Adipose tissue (tissue), 3 donors: ENCODE results near the gene SH3BGR. TPM values are rescaled to one million over a fixed set of nuclear protein-coding genes. Genes with fewer than 3 reads are reported as not detected.

Experiments
- H3K27ac ChIP-seq: one replicate; pipeline ENCODE4 v1.5.1; 2013; ENCODE audit warnings: low read depth, low read length
- WGBS, 3 donors: extraction: QIAGEN DNeasy Blood & Tissue Kit; methylation state at CpG; one replicate each; pipeline ENCODE4 v1.1.7; 2013; 5-methylcytosine and 5-hydroxymethylcytosine counted together
- polyA plus RNA-seq, 3 donors: library from polyadenylated mRNA; stranded (reverse); fragments of 200-250 nt; gene quantifications; one replicate each; pipeline ENCODE4 v1.2.3, GENCODE V29; 2013
- donor health status: healthy with polysubstance abuse.
- donor health status: Bipolar disorder and iron deficiency.
- donor health status: healthy.

SH3BGR gene
- polyA plus RNA-seq, 3 donors, result 2.5 to 4.4 (median 3.5) TPM

- no peak overlapping the region for H3K27ac ChIP-seq
- WGBS, 3 donors, result 96% methylated on average over 4 of the region's 4 CpGs
Observed at GRCh38 chr21:39453571-39454179, 1.9 kb downstream of the SH3BGR start.

- WGBS, 3 donors, result 69 to 75% (median 69%) methylated on average over 6 of the region's 6 CpGs
- no peak overlapping the region for H3K27ac ChIP-seq
Observed at GRCh38 chr21:39454949-39455668, 3.3 kb downstream of the SH3BGR start.

GRCh38 chr21:39456665-39457064 lies 4.9 kb downstream of the SH3BGR start:
- H3K27ac ChIP-seq, result no peak overlapping the region
- 77 to 94% (median 91%) methylated on average over 3 of the region's 3 CpGs for WGBS, 3 donors

- 65 to 92% (median 71%) methylated on average over 3 of the region's 3 CpGs for whole genome bisulfite sequencing, 3 donors
- no peak overlapping the region for H3K27ac ChIP-seq
Observed at GRCh38 chr21:39461419-39461818, 9.6 kb downstream of the SH3BGR start.

GRCh38 chr21:39463308-39463707 lies 11.5 kb downstream of the SH3BGR start:
- WGBS, 3 donors, result 77 to 87% (median 77%) methylated on average over 3 of the region's 3 CpGs
- no peak overlapping the region for H3K27ac ChIP-seq

- H3K27ac ChIP-seq, result no peak overlapping the region
Observed at GRCh38 chr21:39466584-39466983, 14.8 kb downstream of the SH3BGR start.

- WGBS, 3 donors, result 88% methylated on average over 3 of the region's 3 CpGs
Observed at GRCh38 chr21:39467746-39468145, 16.0 kb downstream of the SH3BGR start.

GRCh38 chr21:39468559-39468958 lies 16.8 kb downstream of the SH3BGR start:
- WGBS, 3 donors, result 87 to 94% (median 91%) methylated on average over 1 of the region's 1 CpG
- H3K27ac ChIP-seq, result no peak overlapping the region

More at GRCh38 chr21:39467746-39468145, 16.0 kb downstream of the SH3BGR start:
- H3K27ac ChIP-seq, result no peak overlapping the region

GRCh38 chr21:39471598-39471997 lies 19.8 kb downstream of the SH3BGR start:
- H3K27ac ChIP-seq, result no peak overlapping the region
- WGBS, 3 donors, result 94 to 96% (median 96%) methylated on average over 3 of the region's 3 CpGs

GRCh38 chr21:39472786-39473185 lies 21.0 kb downstream of the SH3BGR start:
- H3K27ac ChIP-seq, result no peak overlapping the region
- 69 to 87% (median 78%) methylated on average over 4 of the region's 4 CpGs for WGBS, 3 donors

GRCh38 chr21:39474611-39475010 lies 22.8 kb downstream of the SH3BGR start:
- 80 to 86% (median 85%) methylated on average over 2 of the region's 2 CpGs for WGBS, 3 donors
- no peak overlapping the region for H3K27ac ChIP-seq

GRCh38 chr21:39479164-39479813 lies 27.5 kb downstream of the SH3BGR start:
- WGBS, 3 donors, result 85 to 89% (median 88%) methylated on average over 4 of the region's 4 CpGs
- no peak overlapping the region for H3K27ac ChIP-seq

GRCh38 chr21:39479814-39480182 lies 28.0 kb downstream of the SH3BGR start:
- 45 to 71% (median 53%) methylated on average over 2 of the region's 2 CpGs for WGBS, 3 donors
- no peak overlapping the region for H3K27ac ChIP-seq

- H3K27ac ChIP-seq, result no peak overlapping the region
- WGBS, 3 donors, result 89 to 95% (median 94%) methylated on average over 4 of the region's 4 CpGs
Observed at GRCh38 chr21:39480271-39480670, 28.5 kb downstream of the SH3BGR start.

GRCh38 chr21:39481886-39482285 lies 30.1 kb downstream of the SH3BGR start:
- H3K27ac ChIP-seq, result no peak overlapping the region
- WGBS, 3 donors, result 78 to 92% (median 86%) methylated on average over 3 of the region's 3 CpGs

GRCh38 chr21:39483917-39484316 lies 32.1 kb downstream of the SH3BGR start:
- 54 to 64% (median 57%) methylated on average over 1 of the region's 1 CpG for WGBS, 3 donors
- no peak overlapping the region for H3K27ac ChIP-seq

GRCh38 chr21:39484711-39485276 lies 33.0 kb downstream of the SH3BGR start:
- WGBS, 3 donors, result 70 to 79% (median 72%) methylated on average over 6 of the region's 6 CpGs
- no peak overlapping the region for H3K27ac ChIP-seq

GRCh38 chr21:39489380-39489924 lies 37.7 kb downstream of the SH3BGR start:
- WGBS, 3 donors, result 61 to 79% (median 68%) methylated on average over 1 of the region's 1 CpG
- H3K27ac ChIP-seq, result no peak overlapping the region

- H3K27ac ChIP-seq, result no peak overlapping the region
- 86 to 96% (median 94%) methylated on average over 1 of the region's 1 CpG for WGBS, 3 donors
Observed at GRCh38 chr21:39499156-39499555, 47.4 kb downstream of the SH3BGR start.
